Osteocyte (in vitro differentiated cells): Measurements from ENCODE around the gene C3orf22. TPM values are rescaled to one million over a fixed set of nuclear protein-coding genes. Genes with fewer than 3 reads are reported as not detected.
"Not testable (repeated sequence)": the region's sequence is repeated elsewhere in the genome, so short reads cannot be mapped to it uniquely, and the experiment has no call there.

ENCODE experiments used
- DNase-seq: peaks from one replicate; pipeline ENCODE4 v3.0.0; 2021; ENCODE audit warnings: mixed read lengths; ENCODE audit not compliant: unreplicated experiment; ENCODE audit errors: extremely low spot score
- H3K27ac Mint-ChIP-seq: one replicate; pipeline ENCODE4 v1.8.0; 2021; ENCODE audit warnings: mild to moderate bottlenecking, mixed read lengths; ENCODE audit not compliant: unreplicated experiment
- H3K27me3 Mint-ChIP-seq: one replicate; pipeline ENCODE4 v1.8.0; 2021; ENCODE audit warnings: mixed read lengths; ENCODE audit not compliant: unreplicated experiment
- H3K36me3 Mint-ChIP-seq: one replicate; pipeline ENCODE4 v1.8.0; 2021; ENCODE audit warnings: mixed read lengths; ENCODE audit not compliant: unreplicated experiment
- H3K4me1 Mint-ChIP-seq: one replicate; pipeline ENCODE4 v1.8.0; 2021; ENCODE audit warnings: mixed read lengths; ENCODE audit not compliant: unreplicated experiment
- H3K4me3 Mint-ChIP-seq: one replicate; pipeline ENCODE4 v1.8.0; 2021; ENCODE audit warnings: mild to moderate bottlenecking, moderate library complexity, mixed read lengths; ENCODE audit not compliant: unreplicated experiment
- H3K9me3 Mint-ChIP-seq: one replicate; pipeline ENCODE4 v1.8.0; 2021; ENCODE audit warnings: mixed read lengths; ENCODE audit not compliant: unreplicated experiment
- CTCF ChIP-seq: fragments of 200-600 bp; sonication (generic); IDR thresholded peaks from 2 replicates; pipeline ENCODE4 v1.5.0; 2021; ENCODE audit warnings: antibody characterized with exemption, mild to moderate bottlenecking, moderate library complexity
- total RNA-seq: library from RNA; stranded (reverse); gene quantifications from 2 replicates; pipeline ENCODE4 v1.2.1, GENCODE V29; 2021

The C3orf22 gene
- total RNA-seq, 1 donor from 2014 or later: not detected

- Mint-ChIP-seq H3K36me3 (no peaks in the 10 kb centered on the region), H3K9me3 (peaks cover 4% of the 10 kb centered on the region), H3K27ac (no peak overlapping the region), H3K27me3 (peaks cover 27% of the 10 kb centered on the region), H3K4me3 (no peak overlapping the region), H3K4me1 (peaks cover 20% of the 10 kb centered on the region)
- DNase-seq: peak; percentile 82
- no peak for TF ChIP-seq CTCF
Measured at GRCh38 chr3:126538316-126538715, 20.4 kb downstream of the C3orf22 start.

- Mint-ChIP-seq H3K27me3 (peaks cover 32% of the 10 kb centered on the region), H3K27ac (no peak overlapping the region), H3K4me3 (no peak overlapping the region), H3K9me3 (peaks cover 4% of the 10 kb centered on the region), H3K36me3 (no peaks in the 10 kb centered on the region), H3K4me1 (peaks cover 20% of the 10 kb centered on the region)
- no peak for TF ChIP-seq CTCF
- peak; percentile 48 for DNase-seq
Measured at GRCh38 chr3:126537730-126538281, 20.9 kb downstream of the C3orf22 start.

GRCh38 chr3:126537116-126537729, 21.5 kb downstream of the C3orf22 start:
- Mint-ChIP-seq H3K4me1 (peaks cover 20% of the 10 kb centered on the region), H3K9me3 (peaks cover 4% of the 10 kb centered on the region), H3K4me3 (no peak overlapping the region), H3K27ac (no peak overlapping the region), H3K36me3 (no peaks in the 10 kb centered on the region), H3K27me3 (peaks cover 38% of the 10 kb centered on the region)
- peak; percentile 62 for DNase-seq
- TF ChIP-seq CTCF: no peak

GRCh38 chr3:126536126-126536525, 22.6 kb downstream of the C3orf22 start:
- Mint-ChIP-seq H3K4me1 (peaks cover 17% of the 10 kb centered on the region), H3K4me3 (no peak overlapping the region), H3K9me3 (peaks cover 4% of the 10 kb centered on the region), H3K27me3 (peaks cover 43% of the 10 kb centered on the region), H3K36me3 (no peaks in the 10 kb centered on the region), H3K27ac (no peak overlapping the region)
- no peak for DNase-seq
- no peak for TF ChIP-seq CTCF

- Mint-ChIP-seq H3K27me3 (peaks cover 43% of the 10 kb centered on the region), H3K27ac (no peak overlapping the region), H3K4me1 (peaks cover 12% of the 10 kb centered on the region), H3K9me3 (peaks cover 4% of the 10 kb centered on the region), H3K4me3 (no peak overlapping the region), H3K36me3 (no peaks in the 10 kb centered on the region)
- no peak for TF ChIP-seq CTCF
- DNase-seq: no peak
Measured at GRCh38 chr3:126535636-126536035, 23.1 kb downstream of the C3orf22 start.

GRCh38 chr3:126534716-126535115, 24.0 kb downstream of the C3orf22 start:
- not testable (repeated sequence) for H3K4me3 Mint-ChIP-seq, H3K27ac Mint-ChIP-seq, H3K36me3 Mint-ChIP-seq

More at GRCh38 chr3:126534716-126535115, 24.0 kb downstream of the C3orf22 start:
- H3K9me3 Mint-ChIP-seq, H3K4me1 Mint-ChIP-seq, DNase-seq: not testable (repeated sequence)
- H3K27me3 Mint-ChIP-seq: peaks cover 43% of the 10 kb centered on the region
